EL (cell line): ENCODE data around the gene FSCN2.
A peak's percentile ranks its signal among the peaks of the same experiment; 100 is the strongest.

Experiments
- DNase-seq: peaks from one replicate; pipeline ENCODE4 v3.0.0-alpha.2; 2016

Gene FSCN2

DNA sequence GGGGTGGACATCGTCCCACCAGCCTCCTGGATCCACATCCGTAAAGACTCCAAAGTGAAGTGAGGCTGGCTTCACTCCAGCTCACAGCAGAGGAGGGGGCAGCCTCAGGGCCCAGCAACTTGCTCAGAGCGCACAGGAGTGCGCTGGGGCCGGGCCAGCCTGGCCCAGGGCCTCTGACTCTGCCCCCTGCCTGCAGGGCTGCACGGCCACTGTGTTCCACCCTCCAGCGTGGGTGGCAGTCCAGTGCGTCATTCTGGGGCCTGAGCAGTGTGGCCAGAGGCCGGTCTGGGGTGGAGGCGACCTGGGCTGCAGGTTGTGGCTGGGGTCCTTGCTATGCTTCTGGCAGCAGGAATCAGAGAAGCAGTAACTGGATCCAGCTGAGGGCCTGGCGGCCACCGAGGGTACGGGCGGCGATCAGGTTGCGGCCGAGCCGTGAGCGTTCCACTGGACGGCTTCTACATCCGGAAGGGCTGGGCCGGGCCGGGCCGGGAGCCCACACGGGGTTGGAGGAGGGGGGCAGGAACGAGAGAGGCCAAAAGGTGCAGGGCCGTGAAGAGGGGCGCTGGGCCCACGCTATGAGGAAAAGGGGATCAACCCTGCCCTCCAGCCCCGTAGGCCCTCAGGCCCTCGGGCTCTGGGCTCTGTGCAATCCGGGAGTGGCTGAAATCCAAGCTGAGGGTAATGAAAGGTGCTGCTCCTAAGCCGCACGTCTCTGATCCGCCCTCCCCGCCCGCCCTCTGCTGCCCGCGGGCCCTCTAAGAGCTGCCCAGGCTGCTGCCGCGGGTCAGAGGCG is at the start of gene FSCN2:
TSS of gene FSCN2 (plus strand) at position 787 of the 793 bp plus-strand sequence. CDS start 155 bp downstream, outside the sequence.
- peak; percentile 57 for DNase-seq

DNA sequence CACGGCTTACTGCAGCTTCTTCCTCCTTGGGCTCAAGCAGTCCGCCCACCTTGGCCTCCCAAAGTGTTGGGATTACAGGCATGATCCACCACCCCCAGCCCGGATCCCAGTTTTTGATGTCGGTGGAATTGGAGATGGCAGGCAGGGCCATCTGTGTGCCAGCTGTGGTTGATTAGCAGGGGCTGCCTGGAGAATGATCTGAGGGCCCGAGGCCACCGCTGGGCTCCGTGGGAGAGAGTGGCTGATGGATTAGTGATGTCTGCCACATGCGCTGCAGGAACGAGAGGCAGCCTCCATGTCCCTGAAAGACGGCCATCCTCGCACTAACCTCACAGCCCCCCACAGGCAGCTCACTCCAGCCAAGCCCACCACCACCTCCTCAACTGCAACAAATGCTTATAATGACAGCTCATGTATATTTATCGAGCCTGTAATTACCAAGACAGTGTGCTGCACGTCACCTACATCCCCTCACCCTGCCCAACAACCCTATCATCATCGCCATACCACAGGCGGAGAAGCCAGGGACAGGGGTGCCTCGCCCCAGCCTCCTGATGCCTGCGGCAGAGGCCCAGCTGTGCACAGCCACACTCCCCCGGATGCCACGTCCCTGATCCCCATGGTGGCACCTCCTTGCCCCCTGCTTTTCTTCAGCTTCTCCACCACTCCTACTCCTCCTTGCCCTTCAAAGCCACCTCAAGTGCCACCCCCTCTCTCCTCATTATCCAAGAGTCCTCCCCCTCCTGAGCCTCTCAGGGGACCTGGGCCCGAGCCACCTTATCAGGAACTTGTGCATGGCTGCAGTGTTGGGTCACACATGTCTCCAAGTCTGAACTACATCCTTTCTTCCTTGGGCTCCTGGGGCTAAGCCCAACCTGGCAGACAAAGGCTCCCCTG is 48.8 kb upstream of the FSCN2 start:
- no peak for DNase-seq

DNA sequence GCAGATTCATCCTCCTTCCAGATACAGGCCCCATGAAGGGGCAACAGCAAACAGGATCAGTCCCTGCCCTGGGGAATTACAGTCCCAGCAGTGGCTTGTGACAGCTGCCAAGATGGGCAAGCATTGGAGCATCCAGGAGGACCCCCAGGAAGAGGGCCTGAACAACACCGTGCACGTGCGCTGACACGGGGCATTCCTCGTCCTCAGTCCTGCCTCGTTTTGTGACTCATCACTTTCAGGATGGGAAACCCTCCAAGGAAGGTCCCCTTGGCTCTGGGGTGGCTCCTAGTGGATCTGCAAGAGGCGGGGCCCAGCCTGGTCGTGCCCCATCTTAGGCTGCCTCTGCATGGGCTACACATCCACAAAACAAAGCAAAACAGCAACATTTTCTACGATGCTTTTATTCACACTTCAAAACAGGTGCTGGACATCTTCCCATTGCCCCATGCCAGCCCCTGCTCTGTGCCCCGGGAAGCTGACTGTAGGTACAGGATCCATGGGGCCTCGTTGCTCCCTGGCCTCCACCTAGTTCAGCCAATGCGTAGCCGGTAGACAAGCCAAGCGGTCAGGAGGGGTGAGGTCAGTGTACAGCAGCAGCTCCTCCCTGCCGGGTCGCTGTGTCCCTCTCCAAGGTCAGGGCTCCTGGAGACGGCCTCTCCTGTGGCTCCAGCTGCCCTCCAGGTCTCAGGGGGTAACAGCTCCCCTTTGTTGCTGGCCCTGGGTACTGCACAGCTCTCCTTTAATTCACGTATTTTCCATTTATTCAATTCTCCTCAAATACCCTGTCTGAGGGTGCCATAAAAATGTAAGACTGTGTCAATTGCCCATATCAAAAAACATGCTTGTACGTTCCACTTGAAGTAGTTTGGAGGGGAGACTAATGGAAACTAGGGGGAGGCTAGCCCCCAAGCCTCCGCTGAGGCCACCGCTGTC is 47.8 kb upstream of the FSCN2 start:
- DNase-seq: peak; percentile 78

DNA sequence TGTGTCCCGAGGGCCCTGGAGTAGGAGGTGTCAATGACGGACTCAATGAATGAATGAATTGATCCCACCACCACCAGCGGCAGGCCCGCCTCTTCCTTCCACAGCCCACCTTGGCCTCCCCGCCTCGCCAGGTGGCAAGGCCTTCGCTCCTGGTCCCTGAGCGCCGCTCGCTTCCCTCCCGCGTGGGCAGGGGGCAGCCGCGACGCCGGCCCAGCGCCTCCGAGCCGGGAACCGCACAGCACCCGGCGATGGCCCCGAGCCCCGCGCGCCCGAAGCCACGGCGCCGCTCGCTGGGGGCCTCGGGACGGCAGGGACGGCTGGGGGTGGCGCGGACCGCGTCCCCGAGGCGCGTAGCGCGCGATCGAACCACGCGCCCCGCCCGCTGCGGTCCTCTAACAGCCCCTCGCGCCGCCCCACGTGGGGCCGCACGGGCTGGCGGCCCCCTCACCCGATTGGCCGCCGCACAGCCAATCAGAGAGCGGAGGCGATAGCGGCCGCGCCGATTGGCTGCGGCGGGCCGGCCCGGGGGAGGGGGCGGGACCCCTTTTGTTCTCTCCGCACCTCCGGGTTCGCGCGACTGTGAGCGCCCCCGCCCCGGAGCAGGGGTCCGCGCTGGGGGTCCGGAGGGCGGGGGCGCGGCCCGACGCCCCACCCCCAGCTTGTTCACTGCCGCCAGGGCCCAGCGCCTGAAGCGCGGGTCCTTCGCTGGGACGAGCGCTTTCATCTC is 46.9 kb upstream of the FSCN2 start:
- DNase-seq: peak; percentile 45

GRCh38 chr17:81481815-81482505 is 46.2 kb upstream of the FSCN2 start:
- no peak for DNase-seq

DNA sequence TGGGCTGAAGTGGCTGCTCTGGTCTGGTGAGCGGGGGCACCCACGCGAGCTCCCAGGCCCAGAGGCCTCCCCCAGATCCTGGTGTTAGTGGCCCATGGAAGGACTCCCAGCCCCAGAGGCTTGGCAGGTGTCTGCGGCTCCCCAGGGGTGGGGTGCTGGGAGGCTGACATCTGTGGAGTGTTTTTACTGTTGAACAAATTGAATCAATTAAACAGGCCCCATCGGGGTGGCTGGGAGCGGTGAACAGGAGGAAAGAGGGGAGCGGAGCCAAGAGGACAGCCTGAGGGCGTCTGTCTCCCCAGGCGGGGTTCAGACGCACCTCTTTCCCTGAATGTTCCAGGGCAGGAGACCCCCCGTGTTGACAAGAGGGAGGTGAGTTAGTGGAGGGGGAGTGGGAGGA is 45.5 kb upstream of the FSCN2 start:
- DNase-seq: no peak

DNA sequence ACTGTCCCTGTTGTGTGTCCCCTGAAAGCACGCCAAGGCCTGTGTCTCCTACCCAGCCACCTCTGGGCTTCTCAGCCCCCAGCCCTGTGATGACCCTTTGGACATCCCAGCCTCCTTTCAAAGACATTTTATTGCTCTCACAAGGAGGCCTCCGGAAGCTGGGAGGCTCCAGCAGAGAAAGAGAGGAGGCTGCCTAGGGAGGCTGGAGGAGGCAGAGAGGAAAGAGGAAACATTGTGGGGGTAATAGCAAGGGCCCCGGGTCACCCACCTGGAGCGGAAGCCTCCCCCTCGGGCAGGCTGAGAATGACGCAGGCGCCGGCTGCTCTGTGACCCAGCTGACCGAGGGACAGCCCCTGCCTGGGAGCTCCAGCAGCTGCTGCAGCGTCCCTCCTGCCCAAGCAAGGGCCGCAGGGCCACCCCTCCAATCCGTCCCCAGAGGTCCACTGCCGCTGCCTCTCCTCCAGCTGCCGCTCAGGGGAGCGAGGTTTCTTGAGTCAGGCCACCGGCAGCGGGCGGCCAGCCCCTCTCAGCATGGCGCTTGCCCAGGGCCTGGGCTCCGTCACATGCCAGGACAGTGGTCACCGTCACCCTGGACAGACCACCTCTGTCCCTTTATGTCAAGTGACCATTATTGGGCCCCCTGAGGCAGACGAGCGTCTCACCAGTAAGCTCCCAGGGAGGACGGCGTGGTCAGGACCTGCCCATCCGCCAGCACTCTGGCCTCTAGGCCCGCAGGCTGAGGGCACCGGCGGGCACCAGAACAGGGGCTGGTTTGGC is 44.9 kb upstream of the FSCN2 start:
- no peak for DNase-seq

GRCh38 chr17:81483862-81484194 is 44.3 kb upstream of the FSCN2 start:
- no peak for DNase-seq

DNA sequence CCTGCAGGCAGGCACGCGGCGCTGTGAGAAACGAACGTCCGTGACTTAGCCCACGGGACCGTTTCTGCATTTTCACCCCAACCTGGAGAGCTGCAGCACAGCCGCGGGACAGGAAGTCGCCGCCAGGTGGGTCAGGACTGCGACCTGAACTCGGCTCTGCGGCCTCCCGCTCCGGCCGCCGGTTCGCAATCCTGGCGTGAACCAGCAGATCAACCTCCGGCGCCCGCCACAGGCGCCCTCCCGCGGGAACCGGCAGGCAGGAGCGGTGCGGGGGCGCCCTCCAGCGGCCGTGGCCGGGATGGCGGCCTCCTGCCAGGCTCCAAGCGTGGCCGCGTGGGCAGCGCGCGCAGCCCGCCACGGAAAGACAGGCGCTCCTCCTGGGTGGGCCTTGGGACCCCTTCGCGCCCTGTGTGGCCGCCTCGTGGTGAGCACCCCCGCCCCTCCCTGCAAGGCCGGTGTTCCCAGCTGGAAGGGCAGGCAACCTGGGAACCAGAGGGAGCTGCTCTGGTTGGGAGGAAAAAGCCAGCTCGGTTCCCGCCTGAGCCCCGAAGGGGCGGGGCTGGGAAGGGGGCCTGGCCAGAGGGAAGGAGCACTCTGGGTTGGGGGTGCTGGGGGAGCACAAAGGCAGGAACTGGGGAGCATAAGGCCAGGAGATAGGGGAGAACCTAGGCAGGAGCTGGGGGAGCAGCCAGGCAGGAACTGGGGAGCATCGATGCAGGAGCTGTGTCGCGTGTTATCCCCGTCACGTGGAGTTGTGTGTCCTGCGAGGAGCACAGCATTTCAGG is 43.8 kb upstream of the FSCN2 start:
- DNase-seq: peak; percentile 75

GRCh38 chr17:81486199-81486810 is 41.9 kb upstream of the FSCN2 start:
- DNase-seq: no peak

DNA sequence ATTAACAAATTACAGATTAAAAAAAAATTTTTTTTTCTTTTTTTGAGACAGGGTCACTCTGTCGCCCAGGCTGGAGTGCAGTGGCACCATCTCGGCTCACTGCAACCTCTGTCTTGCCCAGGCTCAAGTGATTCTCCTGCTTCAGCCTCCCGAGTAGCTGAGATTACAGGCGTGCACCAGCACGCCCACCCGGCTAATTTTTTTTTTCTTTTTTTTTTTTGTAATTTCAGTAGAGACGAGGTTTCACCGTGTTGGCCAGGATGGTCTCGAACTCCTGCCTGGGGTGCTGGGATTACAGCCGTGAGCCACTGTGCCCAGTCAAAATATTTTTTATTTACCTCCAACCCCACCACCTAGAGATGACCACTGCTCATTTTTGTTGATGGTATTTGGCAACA is 41.1 kb upstream of the FSCN2 start:
- DNase-seq: no peak

- peak; percentile 79 for DNase-seq
Observed at GRCh38 chr17:81487487-81488275, 40.5 kb upstream of the FSCN2 start.

- no peak for DNase-seq
Observed at GRCh38 chr17:81488276-81488860, 39.8 kb upstream of the FSCN2 start.

DNA sequence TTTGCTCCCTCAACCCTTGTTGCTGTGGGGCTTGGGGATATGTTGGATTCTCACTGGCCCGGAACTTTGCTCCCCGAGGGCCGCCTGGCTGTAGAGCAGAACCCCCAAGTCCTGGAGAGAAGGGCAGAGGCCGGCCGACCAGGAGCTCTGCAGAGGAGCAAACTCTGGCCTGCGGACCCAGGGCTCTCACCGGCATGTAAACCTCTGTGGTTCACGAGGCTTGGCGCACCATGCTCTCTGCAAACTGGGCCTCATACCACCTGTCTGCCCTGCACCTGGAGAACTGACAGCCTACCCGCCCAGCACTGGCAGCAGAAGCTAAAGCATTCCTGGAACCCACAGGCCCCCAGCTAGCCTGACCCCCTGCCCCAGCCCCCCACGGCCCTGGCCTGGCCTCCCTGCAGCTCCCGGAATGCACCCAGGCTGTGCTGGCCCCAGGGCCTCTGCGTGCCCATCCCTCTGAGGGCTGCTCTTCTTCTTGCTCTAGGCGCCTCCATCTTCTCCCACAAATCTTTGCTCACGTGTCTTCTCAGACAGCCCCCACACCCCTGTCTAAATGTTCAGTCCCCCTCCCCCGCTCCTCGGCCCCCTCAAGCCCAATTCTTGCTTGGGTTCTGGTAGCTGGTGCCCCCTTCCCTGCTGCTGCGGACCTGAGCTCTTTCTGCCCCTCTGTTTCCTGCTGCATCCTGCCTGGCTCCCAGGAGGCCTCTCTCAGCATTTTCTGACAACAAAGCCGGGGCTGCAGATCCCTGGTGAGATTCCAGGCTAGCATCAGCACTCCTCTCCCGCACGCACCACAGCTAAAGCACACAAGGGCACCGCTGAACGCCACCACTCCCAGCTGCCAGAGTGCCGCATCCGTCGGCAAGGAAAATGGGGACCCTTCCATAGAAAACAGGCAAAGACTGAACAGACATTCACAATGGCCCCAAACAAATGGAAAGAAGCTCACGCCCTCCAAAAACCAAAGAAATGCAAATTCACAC is 38.9 kb upstream of the FSCN2 start:
- no peak for DNase-seq

DNA sequence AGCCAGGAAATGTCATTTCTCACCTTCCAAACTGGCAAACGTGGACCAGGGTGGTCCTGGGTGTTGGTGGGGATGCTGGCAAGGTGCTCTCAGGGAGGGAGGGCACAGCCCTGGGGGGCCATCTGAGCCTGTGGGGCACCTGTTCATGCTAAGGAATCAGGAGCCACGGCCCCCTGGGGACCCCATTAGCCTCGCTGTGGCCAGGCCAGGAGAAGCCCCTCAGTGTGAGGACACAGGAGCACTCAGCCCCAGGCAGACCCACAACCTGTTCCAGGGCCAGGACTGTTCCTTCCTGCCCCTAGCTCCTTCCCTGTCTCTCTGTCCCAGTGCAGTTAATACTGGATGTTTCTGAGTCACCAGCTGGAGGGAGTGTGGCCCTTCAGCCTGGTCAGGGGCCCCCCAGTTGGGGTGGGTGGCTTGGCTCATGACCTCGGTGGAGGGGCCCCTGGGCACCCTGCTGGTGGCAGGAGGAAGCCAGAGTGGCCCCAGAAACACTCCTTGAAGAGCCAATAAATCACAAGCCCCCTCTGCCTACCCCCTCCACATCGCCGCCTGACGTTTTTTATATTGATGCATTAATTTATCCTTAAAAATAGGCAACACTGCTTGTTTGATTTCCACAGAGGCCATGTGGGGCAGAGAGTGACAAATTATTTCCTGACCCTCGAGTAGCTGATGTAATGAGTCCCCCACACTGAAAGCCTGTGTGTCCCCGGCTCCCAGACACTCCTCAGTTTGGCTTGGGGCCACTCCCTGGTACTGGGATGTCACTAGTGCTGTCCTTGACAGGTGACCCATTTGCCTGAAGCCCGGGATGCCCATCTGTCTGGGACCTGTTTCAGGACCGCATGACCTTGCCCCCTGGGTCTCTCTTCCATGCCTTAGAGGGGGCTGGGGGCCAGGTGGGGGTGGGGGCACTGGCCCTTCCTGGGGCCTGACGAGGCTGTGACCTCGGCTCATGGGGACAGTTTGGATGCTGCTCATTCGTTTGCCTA is 37.9 kb upstream of the FSCN2 start:
- no peak for DNase-seq

DNA sequence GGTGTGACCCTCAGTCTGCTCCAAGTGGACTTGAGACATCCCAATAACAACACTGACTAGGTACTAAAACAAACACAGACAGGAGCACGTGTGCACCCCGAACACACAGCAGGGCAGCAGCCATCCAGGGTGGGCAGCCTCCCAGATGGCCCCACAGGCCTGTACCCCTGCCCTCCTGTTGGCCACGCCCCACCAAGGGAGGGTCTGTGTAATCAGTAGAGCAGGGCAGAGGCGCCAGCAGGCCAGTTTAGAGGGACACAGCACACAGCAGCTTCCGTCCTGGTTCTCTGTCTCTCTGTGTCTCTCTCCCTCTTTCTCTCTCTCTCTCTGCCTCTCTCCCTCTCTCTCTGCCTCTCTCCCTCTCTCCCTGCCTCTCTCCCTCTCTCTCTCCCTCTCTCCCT is 37.0 kb upstream of the FSCN2 start:
- no peak for DNase-seq
